HL-60 (cell line): ENCODE data around the gene TAF11L4.
"Not testable (repeated sequence)": the region's sequence is repeated elsewhere in the genome, so short reads cannot be mapped to it uniquely, and the experiment has no call there.

ENCODE experiments used
- DNase-seq, 2 experiments: peaks; one replicate each; pipeline ENCODE4 v3.0.0-alpha.2; 2010 to 2020; ENCODE audit warnings: low read depth in 1 of 2, low spot score in 1 of 2
- H3K27ac ChIP-seq: fragments of 250-450 bp; sonication (Bioruptor Pico); replicated peaks from 2 replicates; pipeline ENCODE4 v1.5.1; 2020; ENCODE audit warnings: mild to moderate bottlenecking, moderate library complexity
- H3K27me3 ChIP-seq: fragments of 250-450 bp; sonication (Bioruptor Pico); 2 replicates; pipeline ENCODE4 v1.5.1; 2021; ENCODE audit warnings: mild to moderate bottlenecking, moderate library complexity; ENCODE audit not compliant: insufficient read depth, poor library complexity, severe bottlenecking
- H3K4me3 ChIP-seq: replicated peaks from 2 replicates; pipeline ENCODE4 v1.5.1; 2011; ENCODE audit warnings: mild to moderate bottlenecking, control low read depth, low read length; ENCODE audit not compliant: insufficient read depth
- GABPA ChIP-seq: IDR thresholded peaks from 2 replicates; pipeline ENCODE4 v1.6.1; 2012; ENCODE audit warnings: low read depth
- POLR2AphosphoS5 ChIP-seq: IDR thresholded peaks from 2 replicates; pipeline ENCODE4 v1.6.1; 2012; ENCODE audit warnings: low read depth
- REST ChIP-seq: IDR thresholded peaks from 2 replicates; pipeline ENCODE4 v1.6.1; 2012; ENCODE audit warnings: low read depth; ENCODE audit not compliant: insufficient replicate concordance
- SPI1 ChIP-seq: IDR thresholded peaks from 2 replicates; pipeline ENCODE4 v1.6.1; 2012; ENCODE audit warnings: low read depth, mild to moderate bottlenecking, borderline replicate concordance
- TF ChIP-seq, protein P1 (sequence below): IDR thresholded peaks from one replicate; pipeline ENCODE4 v1.5.1; 2011; ENCODE audit warnings: low read length, control low read depth, inconsistent platforms; ENCODE audit not compliant: insufficient read depth

The TAF11L4 gene

GRCh38 chr5:17497446-17497845 is 24.2 kb upstream of the TAF11L4 start:
- no peak for DNase-seq
- Histone ChIP-seq H3K4me3 (no peak overlapping the region), H3K27ac (no peak overlapping the region), H3K27me3 (no peaks in the 10 kb centered on the region)
- no peak for TF ChIP-seq SPI1
- TF ChIP-seq, protein P1, sequence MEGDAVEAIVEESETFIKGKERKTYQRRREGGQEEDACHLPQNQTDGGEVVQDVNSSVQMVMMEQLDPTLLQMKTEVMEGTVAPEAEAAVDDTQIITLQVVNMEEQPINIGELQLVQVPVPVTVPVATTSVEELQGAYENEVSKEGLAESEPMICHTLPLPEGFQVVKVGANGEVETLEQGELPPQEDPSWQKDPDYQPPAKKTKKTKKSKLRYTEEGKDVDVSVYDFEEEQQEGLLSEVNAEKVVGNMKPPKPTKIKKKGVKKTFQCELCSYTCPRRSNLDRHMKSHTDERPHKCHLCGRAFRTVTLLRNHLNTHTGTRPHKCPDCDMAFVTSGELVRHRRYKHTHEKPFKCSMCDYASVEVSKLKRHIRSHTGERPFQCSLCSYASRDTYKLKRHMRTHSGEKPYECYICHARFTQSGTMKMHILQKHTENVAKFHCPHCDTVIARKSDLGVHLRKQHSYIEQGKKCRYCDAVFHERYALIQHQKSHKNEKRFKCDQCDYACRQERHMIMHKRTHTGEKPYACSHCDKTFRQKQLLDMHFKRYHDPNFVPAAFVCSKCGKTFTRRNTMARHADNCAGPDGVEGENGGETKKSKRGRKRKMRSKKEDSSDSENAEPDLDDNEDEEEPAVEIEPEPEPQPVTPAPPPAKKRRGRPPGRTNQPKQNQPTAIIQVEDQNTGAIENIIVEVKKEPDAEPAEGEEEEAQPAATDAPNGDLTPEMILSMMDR, result no peak

DNA sequence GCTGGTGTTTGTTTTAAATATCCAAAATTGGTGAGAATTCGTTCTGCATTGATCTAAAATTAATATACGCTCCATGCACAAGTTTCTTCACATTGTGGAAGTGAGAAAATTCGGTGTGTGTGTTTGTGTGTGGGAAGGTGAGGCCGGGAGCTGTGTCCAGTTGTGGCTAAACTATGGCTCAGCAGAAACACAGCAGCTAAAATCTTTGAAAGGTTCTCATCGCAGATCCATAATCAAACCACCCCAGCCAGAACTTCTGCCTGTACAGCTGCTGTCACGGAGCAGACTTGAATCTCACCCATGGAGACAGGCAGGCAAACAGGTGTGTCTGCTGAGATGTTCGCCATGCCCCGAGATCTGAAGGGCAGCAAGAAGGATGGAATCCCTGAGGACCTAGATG is 23.7 kb upstream of the TAF11L4 start, which contains the start of gene TAF11L2:
Gene TAF11L2, plus strand, starts transcription at position 301 of the 400 bp plus-strand sequence.
- H3K4me3 ChIP-seq, H3K27me3 ChIP-seq, H3K27ac ChIP-seq, DNase-seq: not testable (repeated sequence)

- TF ChIP-seq REST (no peak), GABPA (no peak), POLR2AphosphoS5 (no peak), SPI1 (no peak)
- TF ChIP-seq, protein P1, result no peak
These were observed 9.8 kb upstream of the TAF11L4 start for GRCh38 chr5:17511775-17512325.

GRCh38 chr5:17517526-17517925 is 4.1 kb upstream of the TAF11L4 start:
- not testable (repeated sequence) for H3K27ac ChIP-seq, DNase-seq, H3K4me3 ChIP-seq, H3K27me3 ChIP-seq

More at GRCh38 chr5:17511775-17512325, 9.8 kb upstream of the TAF11L4 start:
- no peak overlapping the region for H3K27ac ChIP-seq
- no peak overlapping the region for H3K4me3 ChIP-seq
- no peaks in the 10 kb centered on the region for H3K27me3 ChIP-seq
- no peak for DNase-seq

- H3K27ac ChIP-seq, H3K4me3 ChIP-seq: not testable (repeated sequence)
These were observed 3.5 kb upstream of the TAF11L4 start, which contains the start of gene TAF11L3 for GRCh38 chr5:17518067-17518466. TSS of gene TAF11L3 (plus strand) at chr5:17518367.

DNA sequence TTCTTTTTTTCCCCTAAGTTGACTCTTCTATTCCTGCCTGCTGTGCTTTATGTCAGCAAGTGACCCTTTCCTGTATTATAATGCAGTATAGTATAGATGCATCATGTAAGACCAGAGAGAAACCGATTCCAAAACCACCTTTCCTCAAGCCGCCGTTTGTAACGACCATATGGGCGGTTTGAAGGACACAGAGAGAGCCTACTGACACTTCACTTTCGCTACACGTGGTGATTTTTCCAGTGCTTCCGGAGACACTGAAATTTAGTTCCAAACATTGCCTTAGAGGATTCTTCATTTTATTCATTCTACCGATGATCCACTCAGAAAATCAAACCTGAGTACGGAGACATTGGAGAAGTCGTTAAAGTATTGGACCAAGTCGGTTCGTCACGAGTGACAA is 2.1 kb upstream of the TAF11L4 start:
- DNase-seq, H3K4me3 ChIP-seq: not testable (repeated sequence)

More at GRCh38 chr5:17518067-17518466, 3.5 kb upstream of the TAF11L4 start, which contains the start of gene TAF11L3:
- DNase-seq, H3K27me3 ChIP-seq: not testable (repeated sequence)

GRCh38 chr5:17524935-17525334 is 3.3 kb downstream of the TAF11L4 start, which contains the start of gene TAF11L5:
TSS of gene TAF11L5 (plus strand) at chr5:17525235.
- not testable (repeated sequence) for H3K4me3 ChIP-seq, H3K27ac ChIP-seq, H3K27me3 ChIP-seq, DNase-seq

More for the DNA sequence above, 2.1 kb upstream of the TAF11L4 start:
- H3K27ac ChIP-seq, H3K27me3 ChIP-seq: not testable (repeated sequence)

- H3K27ac ChIP-seq, H3K27me3 ChIP-seq, H3K4me3 ChIP-seq: not testable (repeated sequence)
- peak in 1 of 2 experiments; percentile 34 for DNase-seq
These were observed 4.9 kb downstream of the TAF11L4 start for GRCh38 chr5:17526504-17526903.

DNA sequence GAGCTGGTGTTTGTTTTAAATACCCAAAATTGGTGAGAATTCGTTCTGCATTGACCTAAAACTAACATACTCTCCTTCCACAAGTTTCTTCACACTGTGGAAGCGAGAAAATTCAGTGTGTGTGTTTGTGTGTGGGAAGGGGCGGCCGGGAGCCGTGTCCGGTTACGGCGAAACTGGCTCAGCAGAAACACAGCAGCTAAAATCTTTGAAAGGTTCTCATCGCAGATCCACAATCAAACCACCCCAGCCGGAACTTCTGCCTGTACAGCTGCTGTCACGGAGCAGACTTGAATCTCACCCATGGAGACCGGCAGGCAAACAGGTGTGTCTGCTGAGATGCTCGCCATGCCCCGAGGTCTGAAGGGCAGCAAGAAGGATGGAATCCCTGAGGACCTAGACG is 6.8 kb downstream of the TAF11L4 start, which contains the start of gene TAF11L6:
Gene TAF11L6, plus strand, starts transcription at position 301 of the 400 bp plus-strand sequence.
- H3K27ac ChIP-seq, H3K4me3 ChIP-seq, DNase-seq, H3K27me3 ChIP-seq: not testable (repeated sequence)
